SK-N-MC (cell line): ENCODE measurements around the gene TSPAN3.
A peak's percentile ranks its signal among the peaks of the same experiment; 100 is the strongest.

Experiments used
- EZH2 ChIP-seq: fragments of 200-600 bp; sonication (generic); IDR thresholded peaks from one replicate; pipeline ENCODE4 v1.6.1; 2017; ENCODE audit warnings: antibody characterized with exemption
- FOXP2 ChIP-seq: optimal IDR thresholded peaks from 2 replicates; pipeline ENCODE3; 2011; ENCODE audit warnings: mild to moderate bottlenecking, moderate library complexity; ENCODE audit not compliant: insufficient read depth; ENCODE audit errors: extremely low read length, control extremely low read depth
- POLR2AphosphoS5 ChIP-seq: IDR thresholded peaks from 2 replicates; pipeline ENCODE4 v1.6.1; 2012; ENCODE audit warnings: mild to moderate bottlenecking, low read depth, low read length, borderline replicate concordance

- TF ChIP-seq EZH2 (no peak), POLR2AphosphoS5 (peak; percentile 27; the same call in 1 of the 2 replicates), FOXP2 (no peak)
These were observed 12.7 kb upstream of the TSPAN3 start for GRCh38 chr15:77083381-77084160.
